HCT116 (cell line): Measurements from ENCODE around the gene MYOF. TPM values are rescaled to one million over a fixed set of nuclear protein-coding genes. Genes with fewer than 3 reads are reported as not detected.

Experiments
- ATAC-seq: fragments of 200-7000 bp; cut with Tn5 transposase; 2 replicates; pipeline ENCODE4 v1.9.1; 2020; ENCODE audit warnings: mild to moderate bottlenecking, moderate library complexity
- BruUV-seq: library from RNA; stranded (reverse); fragments of 400-500 nt; replicated peaks from 2 replicates; lab custom pipeline; 2021; lab: Mats Ljungman, UMichigan
- CTCF ChIA-PET: fragments of 300-600 bp; sonication (Branson Sonifier 250); formaldehyde crosslinking; loops from one replicate; lab custom pipeline; 2021; ENCODE audit warnings: antibody characterized with exemption; lab: Charles Lee
- POLR2A ChIA-PET: fragments of 300-600, 350-600 bp; sonication (Branson Sonifier 250); formaldehyde crosslinking; loops from one replicate; lab custom pipeline; 2021; ENCODE audit warnings: antibody characterized with exemption; lab: Charles Lee
- RAD21 ChIA-PET, 2 experiments: fragments of 300-600 bp; sonication (Branson Sonifier 250); formaldehyde crosslinking; loops; one replicate each; lab custom pipeline; 2023; ENCODE audit warnings: low total read pairs in 2 of 2; ENCODE audit not compliant: uncharacterized antibody in 2 of 2, unreplicated experiment in 2 of 2, low non-redundant PET in 1 of 2; lab: Charles Lee
- DNase-seq: peaks from one replicate; pipeline ENCODE4 v3.0.0-alpha.2; 2010; ENCODE audit warnings: low read depth, low spot score
- H2AFZ ChIP-seq: fragments of 200-600 bp; shearing (Covaris generic), sonication (generic); 2 replicates; pipeline ENCODE4 v1.6.1; 2017; ENCODE audit warnings: low read depth, mixed run types, mixed read lengths, antibody characterized with exemption, low read length; ENCODE audit not compliant: poor library complexity, severe bottlenecking
- H3K27ac ChIP-seq: 2 replicates; pipeline ENCODE4 v1.5.1; 2012; ENCODE audit warnings: low read depth, low read length
- H3K27me3 ChIP-seq: fragments of 200-600 bp; sonication (generic); 2 replicates; pipeline ENCODE4 v1.6.1; 2016; ENCODE audit warnings: mixed run types, low read length, mixed read lengths; ENCODE audit not compliant: insufficient read depth
- H3K36me3 ChIP-seq, 2 experiments: fragments of 200-500 bp in 1 of 2; fragments of 200-600 bp in 1 of 2; sonication (Bioruptor generic) in 1 of 2; sonication (generic) in 1 of 2; 2 replicates each; pipeline versions ENCODE4 v1.5.1 to v1.6.1; 2014 to 2016; ENCODE audit warnings: low read length in 2 of 2, inconsistent platforms in 1 of 2, mixed read lengths in 1 of 2, mixed run types in 1 of 2; ENCODE audit not compliant: insufficient read depth in 2 of 2, control insufficient read depth in 1 of 2
- H3K4me1 ChIP-seq, 2 experiments: fragments of 200-600 bp in 1 of 2; sonication (generic) in 1 of 2; 2 replicates each; pipeline versions ENCODE4 v1.5.1 to v1.6.1; 2012 to 2017; ENCODE audit warnings: low read length in 2 of 2, inconsistent platforms in 1 of 2, mild to moderate bottlenecking in 1 of 2, mixed read lengths in 1 of 2, mixed run types in 1 of 2, moderate library complexity in 1 of 2; ENCODE audit not compliant: insufficient read depth in 2 of 2, control insufficient read depth in 1 of 2
- H3K4me2 ChIP-seq: fragments of 200-600 bp; sonication (generic); 2 replicates; pipeline ENCODE4 v1.6.1; 2017; ENCODE audit warnings: mixed run types, low read length, mixed read lengths
- H3K4me3 ChIP-seq, 2 experiments: fragments of 200-600 bp in 1 of 2; sonication (generic) in 1 of 2; replicated peaks in 1 of 2; 2 replicates each; pipeline ENCODE4 v1.5.1; 2011 to 2016; ENCODE audit warnings: low read length in 2 of 2, control low read depth in 1 of 2, low read depth in 1 of 2, mild to moderate bottlenecking in 1 of 2, mixed read lengths in 1 of 2, mixed run types in 1 of 2
- H3K79me2 ChIP-seq: fragments of 200-600 bp; sonication (generic); 2 replicates; pipeline ENCODE4 v1.6.1; 2017; ENCODE audit warnings: mild to moderate bottlenecking, mixed run types, low read length, moderate library complexity, mixed read lengths; ENCODE audit not compliant: insufficient read depth
- H3K9ac ChIP-seq: fragments of 200-600 bp; sonication (generic); 2 replicates; pipeline ENCODE4 v1.6.1; 2016; ENCODE audit warnings: low read length, mixed read lengths
- H3K9me2 ChIP-seq: fragments of 200-600 bp; sonication (generic), shearing (Covaris generic); 2 replicates; pipeline ENCODE4 v1.6.1; 2017; ENCODE audit warnings: mixed run types, mild to moderate bottlenecking, moderate library complexity; ENCODE audit not compliant: insufficient read depth
- H3K9me3 ChIP-seq, 2 experiments: fragments of 200-500 bp in 1 of 2; fragments of 200-600 bp in 1 of 2; sonication (Bioruptor generic) in 1 of 2; sonication (generic) in 1 of 2; 2 replicates each; pipeline ENCODE4 v1.6.1; 2014 to 2017; ENCODE audit warnings: low read length in 2 of 2, mixed read lengths in 2 of 2, inconsistent platforms in 1 of 2, low read depth in 1 of 2, mild to moderate bottlenecking in 1 of 2, mixed run types in 1 of 2, moderate library complexity in 1 of 2; ENCODE audit not compliant: control insufficient read depth in 1 of 2, insufficient read depth in 1 of 2
- H4K20me1 ChIP-seq: fragments of 200-600 bp; sonication (generic), shearing (Covaris generic); 2 replicates; pipeline ENCODE4 v1.6.1; 2017; ENCODE audit warnings: mixed run types, mild to moderate bottlenecking, moderate library complexity; ENCODE audit not compliant: insufficient read depth
- ATF3 ChIP-seq: IDR thresholded peaks from 2 replicates; pipeline ENCODE4 v1.6.1; 2012
- CBX3 ChIP-seq: IDR thresholded peaks from 2 replicates; pipeline ENCODE4 v1.6.1; 2012; ENCODE audit warnings: low read depth
- CEBPB ChIP-seq: IDR thresholded peaks from 2 replicates; pipeline ENCODE4 v1.6.1; 2012; ENCODE audit warnings: low read depth
- EGR1 ChIP-seq: IDR thresholded peaks from 2 replicates; pipeline ENCODE4 v1.6.1; 2012; ENCODE audit warnings: low read depth
- ELF1 ChIP-seq: IDR thresholded peaks from 2 replicates; pipeline ENCODE4 v1.6.1; 2012; ENCODE audit warnings: low read depth, borderline replicate concordance
- EZH2 ChIP-seq: fragments of 200-600 bp; sonication (generic); IDR thresholded peaks from 2 replicates; pipeline ENCODE4 v1.6.1; 2017; ENCODE audit warnings: antibody characterized with exemption, mixed run types
- JUND ChIP-seq: IDR thresholded peaks from 2 replicates; pipeline ENCODE4 v1.6.1; 2012
- MAX ChIP-seq: IDR thresholded peaks from 2 replicates; pipeline ENCODE4 v1.6.1; 2012
- POLR2A ChIP-seq: IDR thresholded peaks from 2 replicates; pipeline ENCODE4 v1.7.0; 2011; ENCODE audit warnings: borderline replicate concordance; ENCODE audit not compliant: insufficient read depth, insufficient read length; ENCODE audit errors: extremely low read depth
- POLR2AphosphoS5 ChIP-seq: IDR thresholded peaks from 2 replicates; pipeline ENCODE4 v1.6.1; 2011; ENCODE audit warnings: mild to moderate bottlenecking, low read depth, low read length, moderate library complexity
- REST ChIP-seq: IDR thresholded peaks from 2 replicates; pipeline ENCODE4 v1.6.1; 2012; ENCODE audit warnings: low read depth
- SIN3A ChIP-seq: IDR thresholded peaks from 2 replicates; pipeline ENCODE4 v1.6.1; 2012; ENCODE audit warnings: low read depth
- SP1 ChIP-seq: IDR thresholded peaks from 2 replicates; pipeline ENCODE4 v1.6.1; 2012; ENCODE audit warnings: low read depth
- TCF7L2 ChIP-seq: IDR thresholded peaks from 2 replicates; pipeline ENCODE4 v1.7.0; 2011; ENCODE audit warnings: borderline replicate concordance, inconsistent platforms; ENCODE audit not compliant: insufficient read depth, insufficient read length; ENCODE audit errors: extremely low read depth
- ZBTB33 ChIP-seq: IDR thresholded peaks from 2 replicates; pipeline ENCODE4 v1.6.1; 2011; ENCODE audit warnings: mild to moderate bottlenecking, low read length, moderate library complexity; ENCODE audit not compliant: insufficient replicate concordance; ENCODE audit errors: extremely low read depth
- ZFX ChIP-seq: fragments of 450-650 bp; IDR thresholded peaks from 2 replicates; pipeline ENCODE4 v1.6.1; 2017
- intact Hi-C: fragments of 100-400 bp; cut with micrococcal nuclease; formaldehyde crosslinking; loops from 2 replicates; pipeline ENCODE4 v1.10.0; 2022
- total RNA-seq: library from RNA; stranded (reverse); gene quantifications from one replicate; pipeline ENCODE4 v1.2.1, GENCODE V29; 2021; ENCODE audit not compliant: unreplicated experiment
- TF ChIP-seq, protein P1 (sequence below), 3 experiments: fragments of 200-600 bp in 1 of 3; sonication (generic) in 1 of 3; IDR thresholded peaks in 2 of 3; conservative IDR thresholded peaks in 1 of 3; 2 replicates each; pipeline ENCODE4 v1.5.1; 2012 to 2017; ENCODE audit warnings: low read depth in 2 of 3, low read length in 2 of 3, antibody characterized with exemption in 1 of 3, borderline replicate concordance in 1 of 3, control low read depth in 1 of 3, mild to moderate bottlenecking in 1 of 3, mixed read lengths in 1 of 3, mixed run types in 1 of 3, moderate library complexity in 1 of 3; ENCODE audit not compliant: insufficient read depth in 1 of 3

The MYOF gene
- total RNA-seq, 1 experiment from 2014 or later = 250 TPM

DNA sequence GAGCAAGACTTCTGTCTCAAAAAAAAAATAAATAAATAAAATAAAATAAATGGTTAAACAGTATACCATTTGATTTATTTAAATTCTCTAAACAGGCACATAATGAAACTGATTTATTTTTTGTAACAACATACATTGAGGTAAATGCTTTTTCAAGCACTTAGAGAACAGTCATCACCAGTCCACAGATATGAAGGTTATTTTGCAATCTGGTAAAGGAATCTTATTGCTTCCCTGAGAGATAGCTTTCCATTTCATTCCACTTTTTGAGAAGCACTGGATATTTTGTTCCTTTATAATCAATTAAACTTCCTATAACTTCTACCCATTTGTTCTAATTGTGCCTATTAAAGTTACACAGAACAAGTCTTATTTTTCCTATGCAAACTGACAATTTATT, 19.5 kb upstream of the MYOF start:
- Histone ChIP-seq H3K4me1 (peaks cover 0 to 11% of the 10 kb centered on the region in 2 experiments; a peak in 2 of 4 replicates), H3K79me2 (peaks cover 86% of the 10 kb centered on the region), H2AFZ (no peak overlapping the region), H4K20me1 (peaks cover 8% of the 10 kb centered on the region; the same call in 1 of the 2 replicates), H3K27ac (no peak overlapping the region), H3K9ac (no peak overlapping the region), H3K4me2 (no peak overlapping the region), H3K27me3 (no peaks in the 10 kb centered on the region), H3K36me3 (peaks cover 15 to 38% of the 10 kb centered on the region in 2 experiments), H3K4me3 (no peak overlapping the region), H3K9me3 (no peaks in the 10 kb centered on the region), H3K9me2 (no peaks in the 10 kb centered on the region)
- ATAC-seq (no peak), DNase-seq (no peak)
- POLR2A ChIA-PET = no interaction called here
- CTCF ChIA-PET = interaction anchor here (1.2 kb wide), 1 partner anchor 19 kb away, joined by 4 read pairs; the partner anchor contains the start of gene MYOF
- intact Hi-C loops = no loop called here
- RAD21 ChIA-PET = no interaction called here
- BruUV-seq = no TSS peak
- TF ChIP-seq ZFX = no peak
- no peak for TF ChIP-seq ATF3
- TF ChIP-seq REST = no peak
- no peak for TF ChIP-seq ELF1
- TF ChIP-seq, protein P1, sequence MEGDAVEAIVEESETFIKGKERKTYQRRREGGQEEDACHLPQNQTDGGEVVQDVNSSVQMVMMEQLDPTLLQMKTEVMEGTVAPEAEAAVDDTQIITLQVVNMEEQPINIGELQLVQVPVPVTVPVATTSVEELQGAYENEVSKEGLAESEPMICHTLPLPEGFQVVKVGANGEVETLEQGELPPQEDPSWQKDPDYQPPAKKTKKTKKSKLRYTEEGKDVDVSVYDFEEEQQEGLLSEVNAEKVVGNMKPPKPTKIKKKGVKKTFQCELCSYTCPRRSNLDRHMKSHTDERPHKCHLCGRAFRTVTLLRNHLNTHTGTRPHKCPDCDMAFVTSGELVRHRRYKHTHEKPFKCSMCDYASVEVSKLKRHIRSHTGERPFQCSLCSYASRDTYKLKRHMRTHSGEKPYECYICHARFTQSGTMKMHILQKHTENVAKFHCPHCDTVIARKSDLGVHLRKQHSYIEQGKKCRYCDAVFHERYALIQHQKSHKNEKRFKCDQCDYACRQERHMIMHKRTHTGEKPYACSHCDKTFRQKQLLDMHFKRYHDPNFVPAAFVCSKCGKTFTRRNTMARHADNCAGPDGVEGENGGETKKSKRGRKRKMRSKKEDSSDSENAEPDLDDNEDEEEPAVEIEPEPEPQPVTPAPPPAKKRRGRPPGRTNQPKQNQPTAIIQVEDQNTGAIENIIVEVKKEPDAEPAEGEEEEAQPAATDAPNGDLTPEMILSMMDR (IDR thresholded peaks at IDR 0.05 in 2 of 3, conservative IDR thresholded peaks at IDR 0.05 in 1 of 3; ENCODE audit: borderline replicate concordance in 1 of 3, insufficient read depth in 1 of 3, low read depth in 2 of 3, low read length in 2 of 3) = no peak
- TF ChIP-seq ZBTB33 = no peak
- TF ChIP-seq CBX3 = no peak
- no peak for TF ChIP-seq JUND
- no peak for TF ChIP-seq SP1
- TF ChIP-seq POLR2A = no peak
- TF ChIP-seq EGR1 = no peak
- no peak for TF ChIP-seq CEBPB
- TF ChIP-seq POLR2AphosphoS5 = no peak
- TF ChIP-seq EZH2 = no peak
- no peak for TF ChIP-seq MAX
- no peak for TF ChIP-seq SIN3A
- TF ChIP-seq TCF7L2 = no peak
